ENCODE measurements around the gene ARL1. TPM values are rescaled to one million over a fixed set of nuclear protein-coding genes. Genes with fewer than 3 reads are reported as not detected.

Gene ARL1
- total and polyA plus RNA-seq, 2 of the 8 experiments (the other 6 are each of a cell fraction or from before 2014, with no cell fraction given) = 28.9 to 75.2 TPM

- no peak overlapping the region for H2AFZ ChIP-seq (ENCODE audit: low read length)
- no peak overlapping the region for H2BK5ac ChIP-seq (ENCODE audit: low read depth, low read length)
- TF ChIP-seq CBX8 (IDR thresholded peaks at IDR 0.05; ENCODE audit: borderline replicate concordance, low read depth, low read length) (no peak), ASH2L (IDR thresholded peaks at IDR 0.05; ENCODE audit: low read length) (no peak), ATF3 (IDR thresholded peaks at IDR 0.05; ENCODE audit: insufficient read depth, low read depth, low read length) (no peak)
- H3K23ac ChIP-seq (ENCODE audit: insufficient read length) = no peak overlapping the region
- POLR2A ChIA-PET (ENCODE audit: partially characterized antibody) = interaction anchor here (0.8 kb wide), 1 partner anchor 30 kb away, joined by 3 read pairs; no protein-coding TSS in a partner anchor
- H3K4me3 ChIP-seq (ENCODE audit: extremely low read depth in 1 of 4, insufficient read depth in 2 of 4, low read depth in 3 of 4, low read length in 4 of 4) = no peak overlapping the region
- H2BK15ac ChIP-seq (ENCODE audit: low read length) = no peak overlapping the region
- H3K27ac ChIP-seq (ENCODE audit: low read depth, low read length) = no peak overlapping the region
- H3K79me1 ChIP-seq (ENCODE audit: low read depth, low read length) = no peaks in the 10 kb centered on the region
- no peak overlapping the region for H2BK12ac ChIP-seq (ENCODE audit: low read depth, low read length)
- DNase-seq (ENCODE audit: low read depth in 1 of 2, low spot score in 2 of 2) = no peak
- no peaks in the 10 kb centered on the region for H3K9me3 ChIP-seq (ENCODE audit: insufficient read depth in 2 of 2, low read depth in 1 of 2, low read length in 1 of 2)
- H3K14ac ChIP-seq (ENCODE audit: insufficient read length) = no peak overlapping the region
- 92% methylated on average over 5 of the region's 5 CpGs; no CpG with 5 or more reads in 1 of the 2 experiments for WGBS, 2 experiments (ENCODE audit: extremely low coverage in 1 of 2, insufficient coverage in 1 of 2, insufficient read length in 1 of 2, insufficient replicate concordance in 2 of 2, low coverage in 1 of 2, low lambda C conversion rate in 2 of 2, missing lambda C conversion rate in 1 of 2)
- peaks cover 8 to 70% (median 43%) of the 10 kb centered on the region in 4 experiments; a peak in 7 of 8 replicates for H3K36me3 ChIP-seq (ENCODE audit: control insufficient read depth in 2 of 4, insufficient read depth in 4 of 4, low read length in 3 of 4)
- H3K9ac ChIP-seq (replicated peaks in 1 of 4; ENCODE audit: extremely low read depth in 1 of 4, low read depth in 3 of 4, low read length in 3 of 4) = no peak overlapping the region
- CTCF ChIA-PET (ENCODE audit: partially characterized antibody) = interaction anchor here (0.6 kb wide), 1 partner anchor 599 kb away, joined by 5 read pairs; no protein-coding TSS in a partner anchor
- H2BK120ac ChIP-seq (replicated peaks; ENCODE audit: low read depth, low read length) = no peak overlapping the region
- H3K79me2 ChIP-seq (ENCODE audit: control insufficient read depth in 1 of 2, insufficient read depth in 2 of 2, low read length in 2 of 2) = no peaks in the 10 kb centered on the region
- H2AK5ac ChIP-seq (ENCODE audit: low read depth, low read length) = no peak overlapping the region
- H2BK20ac ChIP-seq (ENCODE audit: low read length) = no peak overlapping the region
- H3K18ac ChIP-seq (ENCODE audit: extremely low read depth, low read length) = no peak overlapping the region
- no peak overlapping the region for H3K4me2 ChIP-seq (ENCODE audit: insufficient read depth in 1 of 2, low read depth in 2 of 2, low read length in 2 of 2)
- no peaks in the 10 kb centered on the region for H3K23me2 ChIP-seq (ENCODE audit: low read depth, low read length)
- H3K56ac ChIP-seq (replicated peaks; ENCODE audit: insufficient read length, low read depth, low read length) = no peak overlapping the region
- H3K4ac ChIP-seq (replicated peaks; ENCODE audit: insufficient read length, low read depth, low read length) = no peak overlapping the region
- no peaks in the 10 kb centered on the region for H3K4me1 ChIP-seq (replicated peaks in 1 of 4; ENCODE audit: control insufficient read depth in 3 of 4, insufficient read depth in 4 of 4, low read length in 3 of 4)
- H4K91ac ChIP-seq (replicated peaks; ENCODE audit: insufficient read length, low read length) = no peak overlapping the region
- no peak for FAIRE-seq
- H4K5ac ChIP-seq (ENCODE audit: insufficient read length, low read depth, low read length) = no peak overlapping the region
- no peaks in the 10 kb centered on the region for H3K27me3 ChIP-seq (replicated peaks in 1 of 4; ENCODE audit: control insufficient read depth in 3 of 4, extremely low read depth in 1 of 4, insufficient read depth in 3 of 4, low read length in 3 of 4)
- H4K20me1 ChIP-seq (replicated peaks in 1 of 2; ENCODE audit: control insufficient read depth in 1 of 2, insufficient read depth in 2 of 2, low read length in 2 of 2) = peaks cover 0 to 2% of the 10 kb centered on the region in 2 experiments
- no peak overlapping the region for H4K8ac ChIP-seq (ENCODE audit: extremely low read depth, insufficient read depth, low read length)
These were observed 32.0 kb downstream of the ARL1 start for GRCh38 chr12:101375573-101375972.
